Measurements from ENCODE around the gene KCNH6.
A peak's percentile ranks its signal among the peaks of the same experiment; 100 is the strongest.

KCNH6 gene

GRCh38 chr17:63514477-63514876, 8.7 kb upstream of the KCNH6 start:
- DNase-seq = no peak

GRCh38 chr17:63514974-63515373, 8.2 kb upstream of the KCNH6 start:
- no peak for DNase-seq

- DNase-seq = no peak
These were observed 7.7 kb upstream of the KCNH6 start for GRCh38 chr17:63515426-63515825.

- DNase-seq = no peak
These were observed 6.0 kb upstream of the KCNH6 start for GRCh38 chr17:63516910-63517824.

- DNase-seq = no peak
These were observed 5.2 kb upstream of the KCNH6 start for GRCh38 chr17:63517825-63518534.

- DNase-seq = no peak
These were observed 3.9 kb upstream of the KCNH6 start for GRCh38 chr17:63519116-63519881.

- DNase-seq = peak; percentile 46 to 85
These were observed 2.9 kb upstream of the KCNH6 start for GRCh38 chr17:63519972-63520882.

- no peak for DNase-seq
These were observed 893 bp downstream of the KCNH6 start for GRCh38 chr17:63524051-63524450.

GRCh38 chr17:63525190-63525946, 2.2 kb downstream of the KCNH6 start:
- DNase-seq = no peak

- no peak for DNase-seq
These were observed 3.7 kb downstream of the KCNH6 start for GRCh38 chr17:63526861-63527260.

- no peak for DNase-seq
These were observed 5.0 kb downstream of the KCNH6 start for GRCh38 chr17:63528183-63528582.

- DNase-seq = no peak
These were observed 6.8 kb downstream of the KCNH6 start for GRCh38 chr17:63529711-63530556.

GRCh38 chr17:63530557-63531021, 7.4 kb downstream of the KCNH6 start:
- DNase-seq = no peak

- no peak for DNase-seq
These were observed 8.1 kb downstream of the KCNH6 start for GRCh38 chr17:63531022-63531965.

- no peak for DNase-seq
These were observed 10.4 kb downstream of the KCNH6 start for GRCh38 chr17:63533433-63534077.

- DNase-seq = no peak
These were observed 11.0 kb downstream of the KCNH6 start for GRCh38 chr17:63534078-63534570.

- no peak for DNase-seq
These were observed 11.8 kb downstream of the KCNH6 start for GRCh38 chr17:63534816-63535455.

- no peak for DNase-seq
These were observed 12.5 kb downstream of the KCNH6 start for GRCh38 chr17:63535640-63536039.

All from NCI-H1930 (cell line).